ENCODE measurements around the gene VEZF1.
A peak's percentile ranks its signal among the peaks of the same experiment; 100 is the strongest.

The VEZF1 gene

GRCh38 chr17:57948169-57948554 lies 39.9 kb downstream of the VEZF1 start:
- no peak for DNase-seq

GRCh38 chr17:57947369-57947768 lies 40.7 kb downstream of the VEZF1 start:
- no peak for DNase-seq

- DNase-seq = peak; percentile 45
Observed at GRCh38 chr17:57946798-57947358, 41.2 kb downstream of the VEZF1 start.

GRCh38 chr17:57945996-57946797 lies 41.9 kb downstream of the VEZF1 start:
- no peak for DNase-seq

GRCh38 chr17:57944908-57945307 lies 43.1 kb downstream of the VEZF1 start:
- DNase-seq = no peak

GRCh38 chr17:57943645-57944044 lies 44.4 kb downstream of the VEZF1 start:
- DNase-seq = no peak

GRCh38 chr17:57943140-57943539 lies 44.9 kb downstream of the VEZF1 start:
- no peak for DNase-seq

- no peak for DNase-seq
Observed at GRCh38 chr17:57941384-57942370, 46.4 kb downstream of the VEZF1 start.

- DNase-seq = peak; percentile 83
Observed at GRCh38 chr17:57940653-57941329, 47.3 kb downstream of the VEZF1 start.

- DNase-seq = peak; percentile 89
Observed at GRCh38 chr17:57940231-57940630, 47.8 kb downstream of the VEZF1 start.

GRCh38 chr17:57939797-57940196 lies 48.3 kb downstream of the VEZF1 start:
- DNase-seq = peak; percentile 92

GRCh38 chr17:57938061-57938502 lies 50.0 kb downstream of the VEZF1 start:
- peak; percentile 62 for DNase-seq

GRCh38 chr17:57937492-57937891 lies 50.6 kb downstream of the VEZF1 start:
- DNase-seq = no peak

- DNase-seq = no peak
Observed at GRCh38 chr17:57935833-57936807, 51.9 kb downstream of the VEZF1 start.

- DNase-seq = no peak
Observed at GRCh38 chr17:57931488-57932137, 56.4 kb downstream of the VEZF1 start.

- DNase-seq = no peak
Observed at GRCh38 chr17:57930239-57930638, 57.8 kb downstream of the VEZF1 start.

- no peak for DNase-seq
Observed at GRCh38 chr17:57929386-57929785, 58.7 kb downstream of the VEZF1 start.

GRCh38 chr17:57928928-57929327 lies 59.1 kb downstream of the VEZF1 start:
- DNase-seq = no peak

GRCh38 chr17:57927048-57927723 lies 60.9 kb downstream of the VEZF1 start:
- DNase-seq = peak; percentile 76

GRCh38 chr17:57926723-57927047 lies 61.4 kb downstream of the VEZF1 start:
- no peak for DNase-seq
